IMR-90 (cell line): ENCODE results near the gene RIMBP2. TPM values are rescaled to one million over a fixed set of nuclear protein-coding genes. Genes with fewer than 3 reads are reported as not detected.

Source experiments
- ATAC-seq: fragments of 200-7000 bp; cut with Tn5 transposase; 2 replicates; pipeline ENCODE4 v1.9.1; 2020; ENCODE audit warnings: low read depth, mild to moderate bottlenecking, moderate library complexity
- BruUV-seq: library from RNA; stranded (reverse); fragments of 400-500 nt; replicated peaks from 2 replicates; lab custom pipeline; 2021; lab: Mats Ljungman, UMichigan
- CTCF ChIA-PET: fragments of 300-600 bp; formaldehyde crosslinking; extraction: SDS; loops from one replicate; lab custom pipeline; 2021; ENCODE audit warnings: antibody characterized with exemption; lab: Yijun Ruan, JAX
- POLR2A ChIA-PET: fragments of 300-600 bp; sonication (Branson Sonifier 250); formaldehyde crosslinking; loops from one replicate; lab custom pipeline; 2022; ENCODE audit warnings: antibody characterized with exemption; ENCODE audit not compliant: unreplicated experiment; lab: Charles Lee
- DNase-seq: peaks from one replicate; pipeline ENCODE4 v3.0.0; 2013
- H2AFZ ChIP-seq: replicated peaks from 2 replicates; pipeline ENCODE3; 2013; ENCODE audit warnings: low read length, mild to moderate bottlenecking; ENCODE audit not compliant: poor library complexity
- H2AK5ac ChIP-seq: 2 replicates; pipeline ENCODE4 v1.6.1; 2013; ENCODE audit warnings: low read depth, low read length, inconsistent platforms
- H2AK9ac ChIP-seq: replicated peaks from 2 replicates; pipeline ENCODE3; 2013; ENCODE audit warnings: mild to moderate bottlenecking, low read depth, low read length, moderate library complexity; ENCODE audit not compliant: poor library complexity
- H2BK120ac ChIP-seq: 2 replicates; pipeline ENCODE4 v1.6.1; 2013; ENCODE audit warnings: low read depth, low read length, inconsistent platforms
- H2BK15ac ChIP-seq: 3 replicates; pipeline ENCODE4 v1.6.1; 2013; ENCODE audit warnings: low read depth, low read length, inconsistent platforms
- H2BK20ac ChIP-seq: 2 replicates; pipeline ENCODE4 v1.6.1; 2013; ENCODE audit warnings: low read depth, mild to moderate bottlenecking, inconsistent platforms, low read length, moderate library complexity
- H2BK5ac ChIP-seq: 2 replicates; pipeline ENCODE4 v1.6.1; 2013; ENCODE audit warnings: mild to moderate bottlenecking, low read depth, low read length, inconsistent platforms; ENCODE audit not compliant: poor library complexity, severe bottlenecking
- H3K14ac ChIP-seq: replicated peaks from 2 replicates; pipeline ENCODE4 v1.6.1; 2013; ENCODE audit warnings: low read depth, low read length, inconsistent platforms
- H3K18ac ChIP-seq: 2 replicates; pipeline ENCODE4 v1.6.1; 2013; ENCODE audit warnings: low read depth, low read length, control low read depth
- H3K23ac ChIP-seq: 2 replicates; pipeline ENCODE4 v1.6.1; 2013; ENCODE audit warnings: low read depth, low read length, inconsistent platforms
- H3K27ac ChIP-seq: 2 replicates; pipeline ENCODE4 v1.5.1; 2013; ENCODE audit warnings: mild to moderate bottlenecking, control low read depth, low read length; ENCODE audit not compliant: insufficient read depth
- H3K27me3 ChIP-seq: 2 replicates; pipeline ENCODE4 v1.6.1; 2013; ENCODE audit warnings: low read length; ENCODE audit not compliant: control insufficient read depth, insufficient read depth
- H3K36me3 ChIP-seq: 2 replicates; pipeline ENCODE4 v1.6.1; 2013; ENCODE audit warnings: low read length, mixed read lengths; ENCODE audit not compliant: control insufficient read depth, insufficient read depth
- H3K4ac ChIP-seq: 2 replicates; pipeline ENCODE4 v1.6.1; 2013; ENCODE audit warnings: low read depth, low read length, inconsistent platforms
- H3K4me1 ChIP-seq: 2 replicates; pipeline ENCODE4 v1.6.1; 2013; ENCODE audit warnings: low read length, mixed read lengths; ENCODE audit not compliant: control insufficient read depth, insufficient read depth
- H3K4me2 ChIP-seq: 2 replicates; pipeline ENCODE4 v1.6.1; 2013; ENCODE audit warnings: low read depth, mild to moderate bottlenecking, control low read depth, low read length, moderate library complexity
- H3K4me3 ChIP-seq: 2 replicates; pipeline ENCODE4 v1.5.1; 2013; ENCODE audit warnings: low read depth, mild to moderate bottlenecking, control low read depth, low read length, moderate library complexity; ENCODE audit not compliant: insufficient read depth
- H3K56ac ChIP-seq: 2 replicates; pipeline ENCODE4 v1.6.1; 2013; ENCODE audit warnings: low read length, inconsistent platforms; ENCODE audit not compliant: insufficient read depth; ENCODE audit errors: extremely low read depth
- H3K79me1 ChIP-seq, 2 experiments: 2 replicates each; pipeline ENCODE4 v1.6.1; 2013; ENCODE audit warnings: low read length in 2 of 2, inconsistent platforms in 1 of 2, low read depth in 1 of 2
- H3K9ac ChIP-seq: 2 replicates; pipeline ENCODE4 v1.6.1; 2013; ENCODE audit warnings: low read depth, low read length, control low read depth
- H3K9me1 ChIP-seq: 2 replicates; pipeline ENCODE4 v1.6.1; 2013; ENCODE audit warnings: low read length, inconsistent platforms; ENCODE audit not compliant: insufficient read depth
- H3K9me3 ChIP-seq: 2 replicates; pipeline ENCODE4 v1.6.1; 2013; ENCODE audit warnings: low read length; ENCODE audit not compliant: control insufficient read depth, insufficient read depth
- H4K20me1 ChIP-seq: 2 replicates; pipeline ENCODE4 v1.6.1; 2013; ENCODE audit warnings: low read length, inconsistent platforms; ENCODE audit not compliant: insufficient read depth
- H4K5ac ChIP-seq: 2 replicates; pipeline ENCODE4 v1.6.1; 2013; ENCODE audit warnings: mild to moderate bottlenecking, low read depth, low read length, control low read depth
- H4K8ac ChIP-seq, 2 experiments: 2 replicates each; pipeline ENCODE4 v1.6.1; 2013; ENCODE audit warnings: low read depth in 2 of 2, low read length in 2 of 2, control low read depth in 1 of 2, inconsistent platforms in 1 of 2
- H4K91ac ChIP-seq: 2 replicates; pipeline ENCODE4 v1.6.1; 2013; ENCODE audit warnings: low read depth, low read length, inconsistent platforms; ENCODE audit not compliant: insufficient read depth
- CHD1 ChIP-seq: IDR thresholded peaks from 2 replicates; pipeline ENCODE4 v1.6.1; 2012; ENCODE audit warnings: low read depth, low read length, improper control_type of control experiment
- MAFK ChIP-seq: IDR thresholded peaks from 2 replicates; pipeline ENCODE4 v1.6.1; 2012; ENCODE audit warnings: low read depth, low read length, improper control_type of control experiment
- NFE2L2 ChIP-seq: fragments of 150-350 bp; IDR thresholded peaks from 2 replicates; pipeline ENCODE4 v1.6.1; 2016; ENCODE audit warnings: low read depth, mild to moderate bottlenecking, low read length
- RAD21 ChIP-seq: IDR thresholded peaks from 2 replicates; pipeline ENCODE4 v1.6.1; 2012; ENCODE audit warnings: low read length, improper control_type of control experiment
- WGBS, 2 experiments: methylation state at CpG; one replicate each; pipeline versions ENCODE4 v1.1.5 to v1.1.7; 2013; ENCODE audit warnings: missing lambda C conversion rate in 2 of 2; ENCODE audit not compliant: insufficient read length in 1 of 2; ENCODE audit errors: extremely low coverage in 2 of 2; 5-methylcytosine and 5-hydroxymethylcytosine counted together
- dilution Hi-C: fragments of 300-500 bp; cut with HindIII; formaldehyde crosslinking; loops from one replicate; pipeline ENCODE4 v1.14.3; 2018; ENCODE audit warnings: low sequenced_read_pairs; ENCODE audit not compliant: unreplicated experiment
- in situ Hi-C: fragments of 300-500 bp; cut with MboI; formaldehyde crosslinking; loops from 3 replicates; pipeline ENCODE4 v1.14.3; 2019; ENCODE audit warnings: low sequenced_read_pairs, inconsistent platforms, mixed read lengths
- intact Hi-C: fragments of 100-400 bp; cut with micrococcal nuclease; formaldehyde crosslinking; loops from 2 replicates; pipeline ENCODE4 v1.10.0; 2022
- polyA plus RNA-seq, 3 experiments: library from polyadenylated mRNA; depleted of rRNA; stranded (reverse); fragments of >200 nt; gene quantifications; 2 replicates each; pipeline ENCODE4 v1.2.3, GENCODE V29; 2012; ENCODE audit warnings: low replicate concordance in 1 of 3
- total RNA-seq: library from RNA; depleted of rRNA; stranded (reverse); fragments of >200 nt; gene quantifications from 2 replicates; pipeline ENCODE4 v1.2.3, GENCODE V29; 2012
- TF ChIP-seq, protein P1 (sequence below): fragments of 150-350 bp; IDR thresholded peaks from 2 replicates; pipeline ENCODE4 v1.6.1; 2016; ENCODE audit warnings: low read depth, mild to moderate bottlenecking, low read length, moderate library complexity, borderline replicate concordance
- TF ChIP-seq, protein P2 (sequence below): conservative IDR thresholded peaks from 2 replicates; pipeline ENCODE4 v1.5.1; 2012; ENCODE audit warnings: mild to moderate bottlenecking, low read depth, low read length, improper control_type of control experiment

RIMBP2 gene
- total and polyA plus RNA-seq, 2 of the 4 experiments (the other 2 are of a cell fraction) = not detected

DNA sequence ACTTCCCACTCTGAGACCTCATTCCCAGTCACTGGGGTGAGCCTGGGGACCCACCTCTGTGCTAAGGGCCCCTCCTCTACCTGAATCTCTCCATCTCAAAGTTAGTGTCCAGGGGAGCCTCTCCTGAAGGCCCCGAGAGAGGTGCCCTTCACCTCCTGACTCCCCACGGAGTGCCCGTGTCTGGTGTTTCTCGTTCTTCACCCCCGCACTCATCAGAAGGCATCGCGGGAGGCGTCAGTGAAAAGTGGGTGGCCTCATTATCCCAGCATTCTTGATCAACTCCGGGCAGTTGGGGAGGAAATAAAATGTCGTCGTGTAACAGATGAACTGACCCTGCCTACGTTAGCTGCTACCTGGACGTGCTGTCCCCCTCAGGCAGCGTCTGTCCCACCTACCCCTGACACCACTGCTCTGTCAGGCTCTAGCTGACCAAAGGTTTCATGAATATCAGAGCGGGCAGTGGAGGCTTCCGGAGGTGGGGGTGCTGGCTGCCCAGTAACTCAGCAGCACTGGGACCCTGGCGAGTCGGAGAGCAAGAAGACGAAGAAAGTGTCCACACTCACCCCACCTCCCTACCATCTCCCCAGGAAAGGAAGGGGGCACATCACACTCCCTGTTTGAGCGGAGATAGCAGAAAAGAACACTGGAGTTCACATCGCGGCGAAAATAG, 275.6 kb downstream of the RIMBP2 start:
- DNase-seq = no peak
- H2BK120ac ChIP-seq = no peak overlapping the region
- H3K79me1 ChIP-seq = no peaks in the 10 kb centered on the region
- H4K5ac ChIP-seq = no peak overlapping the region
- no peak overlapping the region for H3K18ac ChIP-seq
- CTCF ChIA-PET = no interaction called here
- no peak overlapping the region for H4K91ac ChIP-seq
- H3K9ac ChIP-seq = no peak overlapping the region
- no peak overlapping the region for H3K23ac ChIP-seq
- dilution Hi-C loops (no loop called here), intact Hi-C loops (no loop called here), in situ Hi-C loops (no loop called here)
- H3K4ac ChIP-seq = no peak overlapping the region
- H3K56ac ChIP-seq = no peak overlapping the region
- H3K9me1 ChIP-seq = no peaks in the 10 kb centered on the region
- TF ChIP-seq, protein P1, sequence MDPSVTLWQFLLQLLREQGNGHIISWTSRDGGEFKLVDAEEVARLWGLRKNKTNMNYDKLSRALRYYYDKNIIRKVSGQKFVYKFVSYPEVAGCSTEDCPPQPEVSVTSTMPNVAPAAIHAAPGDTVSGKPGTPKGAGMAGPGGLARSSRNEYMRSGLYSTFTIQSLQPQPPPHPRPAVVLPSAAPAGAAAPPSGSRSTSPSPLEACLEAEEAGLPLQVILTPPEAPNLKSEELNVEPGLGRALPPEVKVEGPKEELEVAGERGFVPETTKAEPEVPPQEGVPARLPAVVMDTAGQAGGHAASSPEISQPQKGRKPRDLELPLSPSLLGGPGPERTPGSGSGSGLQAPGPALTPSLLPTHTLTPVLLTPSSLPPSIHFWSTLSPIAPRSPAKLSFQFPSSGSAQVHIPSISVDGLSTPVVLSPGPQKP = no peak
- TF ChIP-seq NFE2L2 = no peak
- TF ChIP-seq CHD1 = no peak
- TF ChIP-seq, protein P2, sequence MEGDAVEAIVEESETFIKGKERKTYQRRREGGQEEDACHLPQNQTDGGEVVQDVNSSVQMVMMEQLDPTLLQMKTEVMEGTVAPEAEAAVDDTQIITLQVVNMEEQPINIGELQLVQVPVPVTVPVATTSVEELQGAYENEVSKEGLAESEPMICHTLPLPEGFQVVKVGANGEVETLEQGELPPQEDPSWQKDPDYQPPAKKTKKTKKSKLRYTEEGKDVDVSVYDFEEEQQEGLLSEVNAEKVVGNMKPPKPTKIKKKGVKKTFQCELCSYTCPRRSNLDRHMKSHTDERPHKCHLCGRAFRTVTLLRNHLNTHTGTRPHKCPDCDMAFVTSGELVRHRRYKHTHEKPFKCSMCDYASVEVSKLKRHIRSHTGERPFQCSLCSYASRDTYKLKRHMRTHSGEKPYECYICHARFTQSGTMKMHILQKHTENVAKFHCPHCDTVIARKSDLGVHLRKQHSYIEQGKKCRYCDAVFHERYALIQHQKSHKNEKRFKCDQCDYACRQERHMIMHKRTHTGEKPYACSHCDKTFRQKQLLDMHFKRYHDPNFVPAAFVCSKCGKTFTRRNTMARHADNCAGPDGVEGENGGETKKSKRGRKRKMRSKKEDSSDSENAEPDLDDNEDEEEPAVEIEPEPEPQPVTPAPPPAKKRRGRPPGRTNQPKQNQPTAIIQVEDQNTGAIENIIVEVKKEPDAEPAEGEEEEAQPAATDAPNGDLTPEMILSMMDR = no peak
- no peak for TF ChIP-seq MAFK
- no peak for TF ChIP-seq RAD21
- no TSS peak for BruUV-seq
- no peak overlapping the region for H2BK5ac ChIP-seq
- H4K20me1 ChIP-seq = no peaks in the 10 kb centered on the region
- no peak overlapping the region for H2BK20ac ChIP-seq
- H2BK15ac ChIP-seq = no peak overlapping the region
- POLR2A ChIA-PET = no interaction called here
- H2AFZ ChIP-seq = no peak overlapping the region
- H3K4me1 ChIP-seq = no peaks in the 10 kb centered on the region
- H3K4me3 ChIP-seq = no peak overlapping the region
- peaks cover 45% of the 10 kb centered on the region for H3K9me3 ChIP-seq
- H3K27me3 ChIP-seq = no peaks in the 10 kb centered on the region
- no peaks in the 10 kb centered on the region for H3K36me3 ChIP-seq
- H3K27ac ChIP-seq = no peak overlapping the region
- ATAC-seq = no peak
- no peak overlapping the region for H2AK9ac ChIP-seq
- H3K14ac ChIP-seq = no peak overlapping the region
- no peak overlapping the region for H4K8ac ChIP-seq
- WGBS, 2 experiments = 71% methylated on average over 6 of the region's 23 CpGs; no CpG with 5 or more reads in 1 of the 2 experiments
- H3K4me2 ChIP-seq = no peak overlapping the region
- H2AK5ac ChIP-seq = no peak overlapping the region
